Astrocyte (in vitro differentiated cells and primary cell): Measurements from ENCODE around the gene ADNP2.

Source experiments
- CTCF ChIP-seq: IDR thresholded peaks from 2 replicates; pipeline ENCODE4 v1.5.1; 2011; ENCODE audit warnings: low read depth, mild to moderate bottlenecking, inconsistent platforms, low read length, moderate library complexity; ENCODE audit not compliant: insufficient read depth
- EZH2 ChIP-seq: IDR thresholded peaks from 2 replicates; pipeline ENCODE4 v1.6.1; 2012; ENCODE audit warnings: mild to moderate bottlenecking, low read length, inconsistent platforms; ENCODE audit not compliant: insufficient read depth

- no peak for TF ChIP-seq CTCF
- no peak for TF ChIP-seq EZH2
These were observed 31.5 kb downstream of the ADNP2 start for GRCh38 chr18:80140455-80140985.
